Measurements from ENCODE around the gene SLCO4A1. TPM values are rescaled to one million over a fixed set of nuclear protein-coding genes. Genes with fewer than 3 reads are reported as not detected.

SLCO4A1 gene
- total and polyA plus RNA-seq, 2 of the 4 experiments (the other 2 are of a cell fraction): 0.72 to 1.1 TPM

DNA sequence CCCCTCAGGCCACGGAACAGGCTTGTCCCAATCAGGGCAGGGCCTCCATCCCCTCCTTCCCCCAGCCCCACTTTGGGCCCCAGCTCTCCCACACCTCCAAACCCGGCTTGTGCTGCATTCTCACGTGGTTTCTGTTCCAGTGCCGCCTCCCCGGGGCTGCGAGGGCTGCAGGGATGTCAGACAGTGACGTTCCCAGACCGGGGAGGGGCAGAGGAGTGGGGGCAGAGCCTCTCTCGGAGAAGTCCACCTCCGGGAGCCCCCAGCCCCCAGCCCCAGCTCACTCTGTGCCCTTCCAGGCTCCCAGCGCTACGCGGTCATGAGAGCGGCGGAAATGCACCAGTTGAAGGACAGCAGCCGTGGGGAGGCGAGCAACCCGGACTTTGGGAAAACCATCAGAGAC is 18.5 kb downstream of the SLCO4A1 start:
- H4K8ac ChIP-seq (ENCODE audit: low read depth in 2 of 2, low read length in 2 of 2): no peak overlapping the region
- H3K27ac ChIP-seq (ENCODE audit: insufficient read depth, low read length): no peak overlapping the region
- no peaks in the 10 kb centered on the region for H3K27me3 ChIP-seq (ENCODE audit: control insufficient read depth, insufficient read depth, low read length)
- dilution Hi-C loops (cut with HindIII; ENCODE audit: low sequenced_read_pairs, unreplicated experiment) (no loop called here), intact Hi-C loops (cut with micrococcal nuclease) (no loop called here), in situ Hi-C loops (cut with MboI; ENCODE audit: low sequenced_read_pairs) (no loop called here)
- ChIA-PET POLR2A (ENCODE audit: unreplicated experiment) (no interaction called here), CTCF (no interaction called here)
- no peaks in the 10 kb centered on the region for H3K9me1 ChIP-seq (ENCODE audit: insufficient read depth, low read length)
- DNase-seq (no peak), ATAC-seq (ENCODE audit: low read depth) (no peak)
- no peak overlapping the region for H4K91ac ChIP-seq (ENCODE audit: insufficient read depth, low read depth, low read length)
- no peak overlapping the region for H2BK15ac ChIP-seq (ENCODE audit: low read depth, low read length)
- H3K36me3 ChIP-seq (ENCODE audit: control insufficient read depth, insufficient read depth, low read length): no peaks in the 10 kb centered on the region
- H3K4ac ChIP-seq (ENCODE audit: low read depth, low read length): no peak overlapping the region
- no peak overlapping the region for H2AK5ac ChIP-seq (ENCODE audit: low read depth, low read length)
- H4K5ac ChIP-seq (ENCODE audit: low read depth, low read length): no peak overlapping the region
- H3K9ac ChIP-seq (ENCODE audit: low read depth, low read length): no peak overlapping the region
- H2AK9ac ChIP-seq (replicated peaks; ENCODE audit: low read depth, low read length, poor library complexity): no peak overlapping the region
- H3K56ac ChIP-seq (ENCODE audit: extremely low read depth, insufficient read depth, low read length): no peak overlapping the region
- no peak overlapping the region for H3K4me3 ChIP-seq (ENCODE audit: insufficient read depth, low read depth, low read length)
- no peak overlapping the region for H3K23ac ChIP-seq (ENCODE audit: low read depth, low read length)
- no peaks in the 10 kb centered on the region; the same call in 1 of the 2 replicates for H4K20me1 ChIP-seq (ENCODE audit: insufficient read depth, low read length)
- H2BK20ac ChIP-seq (ENCODE audit: low read depth, low read length): no peak overlapping the region
- no peak for TF ChIP-seq CHD1 (IDR thresholded peaks at IDR 0.05; ENCODE audit: low read depth, low read length)
- no peak for TF ChIP-seq MAZ (IDR thresholded peaks at IDR 0.05; ENCODE audit: borderline replicate concordance, low read depth, low read length)
- no peak for TF ChIP-seq RFX5 (IDR thresholded peaks at IDR 0.05; ENCODE audit: low read depth, low read length)
- no peak for TF ChIP-seq RCOR1 (IDR thresholded peaks at IDR 0.05; ENCODE audit: insufficient replicate concordance, low read length)
- TF ChIP-seq CEBPB (IDR thresholded peaks at IDR 0.05; ENCODE audit: low read depth, low read length): no peak
- TF ChIP-seq, protein P1, sequence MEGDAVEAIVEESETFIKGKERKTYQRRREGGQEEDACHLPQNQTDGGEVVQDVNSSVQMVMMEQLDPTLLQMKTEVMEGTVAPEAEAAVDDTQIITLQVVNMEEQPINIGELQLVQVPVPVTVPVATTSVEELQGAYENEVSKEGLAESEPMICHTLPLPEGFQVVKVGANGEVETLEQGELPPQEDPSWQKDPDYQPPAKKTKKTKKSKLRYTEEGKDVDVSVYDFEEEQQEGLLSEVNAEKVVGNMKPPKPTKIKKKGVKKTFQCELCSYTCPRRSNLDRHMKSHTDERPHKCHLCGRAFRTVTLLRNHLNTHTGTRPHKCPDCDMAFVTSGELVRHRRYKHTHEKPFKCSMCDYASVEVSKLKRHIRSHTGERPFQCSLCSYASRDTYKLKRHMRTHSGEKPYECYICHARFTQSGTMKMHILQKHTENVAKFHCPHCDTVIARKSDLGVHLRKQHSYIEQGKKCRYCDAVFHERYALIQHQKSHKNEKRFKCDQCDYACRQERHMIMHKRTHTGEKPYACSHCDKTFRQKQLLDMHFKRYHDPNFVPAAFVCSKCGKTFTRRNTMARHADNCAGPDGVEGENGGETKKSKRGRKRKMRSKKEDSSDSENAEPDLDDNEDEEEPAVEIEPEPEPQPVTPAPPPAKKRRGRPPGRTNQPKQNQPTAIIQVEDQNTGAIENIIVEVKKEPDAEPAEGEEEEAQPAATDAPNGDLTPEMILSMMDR (conservative IDR thresholded peaks at IDR 0.05; ENCODE audit: low read depth, low read length): no peak
- no peak for TF ChIP-seq MAFK (IDR thresholded peaks at IDR 0.05; ENCODE audit: low read depth, low read length)
- TF ChIP-seq BHLHE40 (IDR thresholded peaks at IDR 0.05; ENCODE audit: low read depth, low read length): no peak
- no peak for TF ChIP-seq POLR2A (IDR thresholded peaks at IDR 0.05; ENCODE audit: low read depth, low read length)
- TF ChIP-seq, protein P2, sequence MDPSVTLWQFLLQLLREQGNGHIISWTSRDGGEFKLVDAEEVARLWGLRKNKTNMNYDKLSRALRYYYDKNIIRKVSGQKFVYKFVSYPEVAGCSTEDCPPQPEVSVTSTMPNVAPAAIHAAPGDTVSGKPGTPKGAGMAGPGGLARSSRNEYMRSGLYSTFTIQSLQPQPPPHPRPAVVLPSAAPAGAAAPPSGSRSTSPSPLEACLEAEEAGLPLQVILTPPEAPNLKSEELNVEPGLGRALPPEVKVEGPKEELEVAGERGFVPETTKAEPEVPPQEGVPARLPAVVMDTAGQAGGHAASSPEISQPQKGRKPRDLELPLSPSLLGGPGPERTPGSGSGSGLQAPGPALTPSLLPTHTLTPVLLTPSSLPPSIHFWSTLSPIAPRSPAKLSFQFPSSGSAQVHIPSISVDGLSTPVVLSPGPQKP (IDR thresholded peaks at IDR 0.05; ENCODE audit: borderline replicate concordance, low read depth, low read length): no peak
- 81% methylated on average over 3 of the region's 18 CpGs; no CpG with 5 or more reads in 1 of the 2 experiments for WGBS, 2 experiments (ENCODE audit: extremely low coverage in 2 of 2, insufficient read length in 1 of 2)
- H2AFZ ChIP-seq (replicated peaks; ENCODE audit: low read length, poor library complexity): no peak overlapping the region
- H3K4me2 ChIP-seq (ENCODE audit: low read depth, low read length): no peak overlapping the region
- BruUV-seq (replicated peaks): no TSS peak
- H3K79me1 ChIP-seq (ENCODE audit: low read depth in 1 of 2, low read length in 2 of 2): no peaks in the 10 kb centered on the region
- no peak overlapping the region for H2BK5ac ChIP-seq (ENCODE audit: low read depth, low read length, poor library complexity, severe bottlenecking)
- peaks cover 5% of the 10 kb centered on the region for H3K4me1 ChIP-seq (ENCODE audit: control insufficient read depth, insufficient read depth, low read length)
- no peak overlapping the region for H2BK120ac ChIP-seq (ENCODE audit: low read depth, low read length)
- no peak overlapping the region for H3K18ac ChIP-seq (ENCODE audit: low read depth, low read length)
- H3K14ac ChIP-seq (replicated peaks; ENCODE audit: low read depth, low read length): no peak overlapping the region
- H3K9me3 ChIP-seq (ENCODE audit: control insufficient read depth, insufficient read depth, low read length): no peaks in the 10 kb centered on the region

Data from IMR-90 (cell line).